Measurements from ENCODE around the gene RUFY1.
"Not testable (repeated sequence)": the region's sequence is repeated elsewhere in the genome, so short reads cannot be mapped to it uniquely, and the experiment has no call there.

Gene RUFY1

DNA sequence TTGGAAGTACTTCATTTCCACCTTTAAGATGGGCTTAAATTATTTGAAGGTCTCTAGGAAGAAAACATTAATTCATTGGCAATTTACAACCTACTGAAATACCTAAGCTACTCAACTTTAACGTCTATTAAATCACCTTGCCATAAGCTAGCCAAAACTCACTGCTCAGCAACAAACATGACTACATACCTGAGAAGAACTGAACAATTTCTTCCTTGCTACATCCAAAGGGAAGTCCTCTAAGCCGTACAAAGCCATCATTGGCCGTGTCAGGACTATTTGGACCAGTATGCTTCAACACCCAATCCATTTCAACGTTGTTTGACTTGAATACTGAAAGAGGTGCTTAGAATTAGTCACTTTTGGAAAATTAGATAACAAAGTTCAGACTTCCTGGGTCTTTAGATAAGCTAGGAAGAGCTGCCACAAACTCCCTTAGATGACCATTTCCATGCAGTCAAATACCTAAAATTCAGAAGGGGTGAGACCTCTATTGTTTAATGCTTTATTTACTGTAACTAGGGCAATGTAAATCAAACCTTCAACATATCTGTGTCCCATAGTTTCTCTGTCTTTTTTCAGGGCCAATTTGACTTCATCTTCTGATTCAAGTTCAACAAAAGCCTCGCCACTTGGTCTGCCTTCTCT lies 70.5 kb downstream of the RUFY1 start:
- no peak for DNase-seq (ENCODE audit: low read depth in 2 of 2, low spot score in 1 of 2)

GRCh38 chr5:179621551-179622214 lies 71.3 kb downstream of the RUFY1 start:
- no peak for DNase-seq (ENCODE audit: low read depth in 2 of 2, low spot score in 1 of 2)

- DNase-seq (ENCODE audit: low read depth in 2 of 2, low spot score in 1 of 2), result peak; percentile 98
These were observed 72.9 kb downstream of the RUFY1 start, which contains the start of gene HNRNPH1 for GRCh38 chr5:179623003-179623905. TSS of gene HNRNPH1 (minus strand) at chr5:179623671. CDS start at chr5:179623133, 538 bp downstream.

DNA sequence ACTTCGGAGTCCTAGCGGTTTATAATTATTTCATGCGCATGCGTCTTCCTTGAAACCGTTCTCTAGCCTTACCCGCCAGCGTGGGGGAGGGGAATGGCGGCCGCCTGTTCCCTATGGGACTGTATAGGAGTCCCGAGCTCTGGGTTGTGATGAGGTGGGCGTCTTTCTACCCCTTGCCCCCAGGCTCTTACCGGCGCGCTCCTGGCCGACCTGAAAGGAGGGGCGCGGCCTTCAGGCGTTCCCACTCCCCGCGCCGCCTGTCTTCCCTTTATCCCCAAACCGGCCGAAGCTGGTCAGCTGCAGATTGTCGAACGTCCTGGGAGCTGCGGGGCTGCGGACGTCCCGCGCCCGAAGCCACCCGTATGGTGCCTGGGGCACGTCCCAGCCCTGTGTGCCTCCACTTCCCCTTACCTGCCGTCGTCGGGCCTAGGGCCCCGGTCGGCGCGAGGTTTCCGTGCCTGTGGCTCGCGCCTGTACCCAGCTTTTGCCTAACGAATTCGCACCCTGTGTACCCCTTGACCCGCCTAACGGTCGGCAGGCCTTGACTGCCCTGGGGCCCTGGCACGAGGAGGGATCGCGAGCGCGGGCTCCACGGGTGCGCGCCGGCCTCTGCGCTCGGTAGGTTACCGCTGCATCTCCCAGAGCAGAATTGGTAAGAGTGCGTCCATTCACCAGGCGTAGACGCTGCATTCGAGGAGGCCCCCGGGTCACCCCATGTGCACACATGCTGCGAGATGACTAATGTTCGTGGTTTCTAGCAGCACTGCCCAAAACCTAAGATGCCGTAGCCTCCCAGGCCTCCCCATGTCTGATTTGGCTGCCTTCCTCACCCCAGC lies 73.8 kb downstream of the RUFY1 start:
- DNase-seq (ENCODE audit: low read depth in 2 of 2, low spot score in 1 of 2), result no peak

- DNase-seq (ENCODE audit: low read depth in 2 of 2, low spot score in 1 of 2), result no peak
These were observed 74.5 kb downstream of the RUFY1 start for GRCh38 chr5:179624841-179625271.

DNA sequence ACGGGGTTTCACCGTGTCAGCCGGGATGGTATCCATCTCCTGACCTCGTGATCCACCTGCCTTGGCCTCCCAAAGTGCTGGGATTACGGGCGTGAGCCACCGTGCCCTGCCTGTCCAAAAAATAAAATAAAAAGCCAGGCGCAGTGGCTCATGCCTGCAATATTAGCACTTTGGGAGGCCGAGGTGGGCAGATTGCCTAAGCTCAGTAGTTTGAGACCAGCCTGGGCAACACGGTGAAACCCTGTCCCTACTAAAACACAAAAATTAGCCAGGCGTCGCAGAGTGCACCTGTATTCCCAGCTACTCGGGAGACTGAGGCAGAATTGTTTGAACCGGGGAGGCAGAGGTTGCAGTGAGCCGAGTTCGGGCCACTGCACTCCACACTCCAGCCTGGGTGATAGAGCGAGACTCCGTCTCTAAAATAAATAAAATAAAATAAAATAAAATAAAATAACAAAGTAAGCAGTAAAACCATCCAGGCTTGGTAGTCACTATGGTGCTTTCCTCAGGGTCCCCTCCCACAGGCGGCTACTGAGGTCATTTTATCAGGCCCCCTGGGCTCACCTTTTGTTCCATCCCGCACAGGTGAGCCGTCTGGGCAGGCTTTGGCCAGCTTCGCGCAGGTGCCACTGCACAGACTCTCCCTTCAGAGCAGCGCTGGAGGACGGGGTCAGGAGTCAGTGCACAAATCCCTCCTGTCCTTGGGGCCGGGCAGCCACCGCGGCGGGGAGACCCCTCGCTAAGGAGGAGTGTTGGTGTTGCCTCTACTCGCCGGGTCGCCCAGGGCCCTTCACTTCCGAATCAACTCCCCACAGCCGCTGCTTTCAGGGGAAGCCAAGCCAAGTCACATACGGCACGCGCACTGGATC lies 83.4 kb downstream of the RUFY1 start:
- DNase-seq (ENCODE audit: low read depth in 2 of 2, low spot score in 1 of 2), result not testable (repeated sequence)

- not testable (repeated sequence) for DNase-seq (ENCODE audit: low read depth in 2 of 2, low spot score in 1 of 2)
These were observed 84.2 kb downstream of the RUFY1 start for GRCh38 chr5:179634370-179635172.

- DNase-seq (ENCODE audit: low read depth in 2 of 2, low spot score in 1 of 2), result not testable (repeated sequence)
These were observed 88.9 kb downstream of the RUFY1 start for GRCh38 chr5:179639296-179639695.

GRCh38 chr5:179641745-179642144 lies 91.4 kb downstream of the RUFY1 start:
- DNase-seq (ENCODE audit: low read depth in 2 of 2, low spot score in 1 of 2), result not testable (repeated sequence)

GRCh38 chr5:179642626-179643025 lies 92.3 kb downstream of the RUFY1 start:
- not testable (repeated sequence) for DNase-seq (ENCODE audit: low read depth in 2 of 2, low spot score in 1 of 2)

DNA sequence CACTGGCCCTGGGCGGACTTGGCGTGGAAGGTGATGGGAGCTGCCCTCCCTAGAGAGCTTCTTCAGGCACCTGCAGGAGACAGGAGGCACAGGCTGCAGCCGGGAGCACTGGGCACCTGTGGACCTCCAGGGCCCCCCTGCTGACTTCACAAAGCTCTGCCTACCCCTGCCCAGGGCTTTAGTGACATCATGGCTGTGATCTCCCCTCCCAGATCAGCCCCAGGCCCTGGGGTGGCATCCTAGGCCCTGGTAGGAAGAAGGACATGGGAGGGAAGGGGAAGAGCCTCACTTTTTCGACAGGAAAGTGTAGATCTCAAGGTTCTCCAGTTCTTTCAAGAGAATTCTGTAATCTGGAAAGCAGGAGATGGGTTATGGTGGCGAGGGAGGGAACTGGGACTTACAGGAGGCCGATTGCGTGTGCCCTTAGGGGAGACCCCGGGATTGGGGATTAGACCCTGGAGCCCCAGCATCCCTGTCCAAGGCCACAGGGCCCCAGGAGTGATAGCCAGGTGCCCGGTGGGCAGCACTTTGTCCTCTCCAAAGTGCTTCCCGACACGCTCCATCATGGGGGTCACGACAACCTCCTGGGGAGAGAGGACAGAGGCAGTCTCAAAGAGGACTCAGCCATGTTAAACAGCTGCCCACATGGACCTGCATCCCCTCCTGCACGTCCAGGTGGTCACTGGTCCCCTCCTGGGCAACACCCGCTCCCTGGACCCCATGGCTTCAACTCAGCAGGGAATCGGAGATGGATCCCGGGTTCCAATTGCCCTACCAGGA lies 93.0 kb downstream of the RUFY1 start:
- not testable (repeated sequence) for DNase-seq (ENCODE audit: low read depth in 2 of 2, low spot score in 1 of 2)

DNA sequence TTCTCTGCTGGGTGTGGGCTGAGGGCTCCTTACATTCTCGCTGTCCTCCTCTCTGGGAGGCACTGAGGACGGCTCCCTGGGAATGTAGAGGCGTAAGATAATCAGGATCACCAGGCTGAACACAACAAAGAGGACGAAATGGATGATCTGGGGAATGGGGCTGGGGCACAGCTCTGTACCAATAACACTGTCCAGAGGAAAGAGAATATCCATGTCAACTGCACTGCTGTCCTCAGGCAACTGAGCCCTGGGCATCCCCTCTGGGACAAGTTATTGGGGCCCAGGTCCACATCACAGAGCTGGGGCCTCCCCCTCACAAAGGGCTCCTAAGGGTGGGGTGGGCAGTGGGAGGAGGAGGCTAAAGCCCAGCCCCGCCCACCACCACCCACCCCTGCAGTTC lies 94.4 kb downstream of the RUFY1 start:
- not testable (repeated sequence) for DNase-seq (ENCODE audit: low read depth in 2 of 2, low spot score in 1 of 2)

DNA sequence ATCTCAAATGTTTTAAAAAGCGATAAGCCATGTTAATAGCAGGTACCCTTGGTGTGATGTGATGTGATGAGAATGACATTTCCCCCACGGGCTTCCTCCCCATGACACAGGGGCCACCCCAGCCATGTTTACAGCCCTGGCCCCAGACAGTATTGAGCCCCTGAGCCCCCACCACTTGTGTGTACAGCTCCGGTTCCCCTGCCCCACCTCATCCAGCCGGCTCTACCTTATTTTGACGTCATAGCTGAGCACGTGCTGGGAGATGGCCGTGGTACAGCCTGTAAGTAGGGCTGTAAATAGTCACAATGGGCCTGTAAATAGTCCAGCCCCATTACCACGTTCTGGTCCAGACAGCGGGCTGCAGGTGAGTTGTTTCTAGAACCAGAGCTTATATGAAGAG lies 98.1 kb downstream of the RUFY1 start:
- no peak for DNase-seq (ENCODE audit: low read depth in 2 of 2, low spot score in 1 of 2)

- DNase-seq (ENCODE audit: low read depth in 2 of 2, low spot score in 1 of 2), result not testable (repeated sequence)
These were observed 98.9 kb downstream of the RUFY1 start for GRCh38 chr5:179649166-179649703.

DNA sequence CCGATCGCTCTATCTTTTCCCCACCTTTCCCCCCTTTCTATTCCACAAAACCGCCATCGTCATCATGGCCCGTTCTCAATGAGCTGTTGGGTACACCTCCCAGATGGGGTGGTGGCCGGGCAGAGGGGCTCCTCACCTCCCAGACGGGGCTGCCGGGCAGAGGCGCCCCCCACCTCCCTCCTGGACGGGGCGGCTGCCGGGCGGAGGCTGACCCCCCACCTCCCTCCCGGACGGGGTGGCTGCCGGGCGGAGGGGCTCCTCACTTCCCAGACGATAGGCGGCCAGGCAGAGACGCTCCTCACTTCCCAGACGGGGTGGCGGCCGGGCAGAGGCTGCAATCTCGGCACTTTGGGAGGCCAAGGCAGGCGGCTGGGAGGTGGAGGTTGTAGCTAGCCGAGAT lies 99.9 kb downstream of the RUFY1 start:
- not testable (repeated sequence) for DNase-seq (ENCODE audit: low read depth in 2 of 2, low spot score in 1 of 2)

DNA sequence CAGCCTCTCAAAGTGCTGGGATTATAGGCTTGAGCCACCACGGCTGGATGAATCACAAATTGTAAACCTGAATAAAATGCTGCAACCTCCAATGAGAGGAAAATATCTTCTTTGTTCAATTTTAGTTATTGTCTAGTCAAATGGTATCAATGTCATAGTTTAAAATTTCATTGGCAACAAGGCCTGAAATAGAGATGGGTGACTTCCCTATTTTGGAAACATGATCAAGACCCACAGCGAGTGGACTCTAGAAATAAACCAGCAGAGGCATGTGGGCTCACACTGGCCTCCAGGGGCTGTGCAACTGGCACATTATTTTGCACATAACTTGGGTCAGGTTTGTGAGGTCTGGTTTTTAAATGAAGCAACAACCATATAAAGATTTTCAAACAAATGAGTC lies 102.8 kb downstream of the RUFY1 start:
- DNase-seq (ENCODE audit: low read depth in 2 of 2, low spot score in 1 of 2), result not testable (repeated sequence)

GRCh38 chr5:179657302-179658178 lies 107.2 kb downstream of the RUFY1 start:
- not testable (repeated sequence) for DNase-seq (ENCODE audit: low read depth in 2 of 2, low spot score in 1 of 2)
